Left ventricle myocardium superior (tissue), 1 donor: Measurements from ENCODE around the gene CEP131. TPM values are rescaled to one million over a fixed set of nuclear protein-coding genes. Genes with fewer than 3 reads are reported as not detected.
A peak's percentile ranks its signal among the peaks of the same experiment; 100 is the strongest.

Experiments used
- ATAC-seq: fragments of 200-7000 bp; cut with Tn5 transposase; one replicate; pipeline ENCODE4 v1.9.1; 2020; ENCODE audit warnings: mild to moderate bottlenecking, moderate library complexity
- DNase-seq: peaks from one replicate; pipeline ENCODE4 v3.0.0-alpha.2; 2020
- intact Hi-C: fragments of 100-400 bp; cut with micrococcal nuclease; formaldehyde crosslinking; loops from one replicate; pipeline ENCODE4 v1.11.0; 2022
- total RNA-seq: library from RNA; stranded (reverse); fragmentation: NEBNext Ultra II Directional; extraction: Animal tissue kit (Norgen Biotek cat#: 25700); gene quantifications from one replicate; pipeline ENCODE4 v1.2.1, GENCODE V29; 2021
- donor health status: DM: no; HTN: yes; CAD: no; lungs with severe emphysema.

Gene CEP131
- total RNA-seq, 1 donor from 2014 or later: 13.6 TPM

DNA sequence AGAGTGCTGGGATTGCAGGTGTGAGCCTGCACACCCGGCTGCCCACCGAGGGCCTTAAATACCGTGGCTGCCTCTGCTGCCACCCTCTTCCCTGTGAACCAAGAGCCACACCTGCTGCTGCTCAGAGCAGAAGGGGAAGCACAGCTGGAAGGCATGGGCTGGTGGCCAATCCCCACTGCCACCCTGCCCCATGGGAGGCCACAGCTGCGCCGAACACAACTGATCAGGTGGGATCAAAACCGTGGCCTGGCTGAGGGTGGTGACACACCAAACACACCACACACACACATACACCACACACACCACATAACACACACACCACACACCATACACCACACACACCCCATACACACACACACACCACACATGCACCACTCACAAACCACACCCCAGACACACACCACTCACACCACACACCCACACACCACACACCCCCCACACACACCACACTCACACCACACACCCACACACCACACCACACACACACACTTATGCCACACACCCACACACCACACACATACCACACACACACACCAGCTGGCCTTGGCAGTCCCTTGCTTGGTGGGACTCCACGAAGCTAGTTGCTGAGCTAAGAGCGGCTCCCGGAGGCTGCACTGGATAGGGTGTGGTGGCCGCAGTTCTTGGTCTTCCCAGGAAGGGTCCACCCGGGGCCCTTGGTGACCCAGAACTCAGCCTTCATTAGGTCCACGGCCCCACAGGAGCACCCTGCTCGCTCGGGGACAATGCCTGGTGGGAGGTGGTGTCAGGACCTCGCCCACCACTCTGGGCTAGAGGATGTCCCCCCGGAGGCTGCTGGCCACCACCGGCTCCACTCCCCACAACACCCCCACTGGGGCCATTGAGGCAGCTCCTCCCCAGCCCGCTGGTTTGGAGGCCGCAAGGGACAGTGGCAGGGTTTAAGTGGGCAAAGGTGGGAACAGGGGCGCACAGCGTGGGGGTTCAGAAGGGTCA is 14.9 kb downstream of the CEP131 start:
- DNase-seq: no peak
- intact Hi-C loops: no loop called here
- ATAC-seq: no peak

DNA sequence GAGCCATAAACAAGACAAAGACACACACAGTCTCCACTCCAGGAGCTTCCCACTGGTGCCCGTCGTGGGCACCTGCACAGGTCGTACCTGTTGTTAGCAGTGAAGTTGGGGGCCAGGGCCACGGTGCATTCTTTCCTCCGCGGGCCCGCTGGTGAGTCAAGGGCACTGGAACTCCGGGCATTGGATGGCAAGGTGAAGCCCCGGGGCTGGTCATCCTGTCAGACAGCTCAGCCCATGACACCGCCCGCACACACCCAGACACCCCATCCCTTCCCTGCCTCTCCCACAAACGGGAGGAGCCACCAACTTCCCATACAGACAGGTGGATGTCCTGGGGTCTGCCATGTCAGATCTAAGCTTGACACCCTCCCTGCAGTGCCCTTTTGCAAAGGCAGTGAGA is 16.1 kb downstream of the CEP131 start:
- no peak for ATAC-seq
- no peak for DNase-seq
- intact Hi-C loops: no loop called here

DNA sequence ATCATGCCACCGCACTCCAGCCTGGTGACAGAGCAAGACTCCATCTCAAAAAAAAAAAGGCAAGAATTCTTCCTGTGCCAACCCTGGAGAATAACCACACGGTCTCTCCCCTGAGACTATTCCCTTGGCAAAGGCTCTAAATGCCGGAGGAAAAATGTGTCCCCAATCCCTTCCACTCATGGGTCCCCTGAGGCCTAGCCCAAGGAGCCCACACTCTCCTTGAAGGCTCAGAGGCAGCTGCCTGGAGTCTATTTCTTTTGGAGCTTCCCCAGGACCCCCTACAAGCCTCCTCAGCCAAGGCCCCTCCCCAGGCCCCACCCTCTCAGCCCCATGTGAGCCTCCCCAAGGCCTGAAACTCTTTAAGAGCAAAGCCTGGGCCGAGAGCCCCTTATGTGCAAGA is 16.6 kb downstream of the CEP131 start:
- no peak for ATAC-seq
- intact Hi-C loops: no loop called here
- no peak for DNase-seq

DNA sequence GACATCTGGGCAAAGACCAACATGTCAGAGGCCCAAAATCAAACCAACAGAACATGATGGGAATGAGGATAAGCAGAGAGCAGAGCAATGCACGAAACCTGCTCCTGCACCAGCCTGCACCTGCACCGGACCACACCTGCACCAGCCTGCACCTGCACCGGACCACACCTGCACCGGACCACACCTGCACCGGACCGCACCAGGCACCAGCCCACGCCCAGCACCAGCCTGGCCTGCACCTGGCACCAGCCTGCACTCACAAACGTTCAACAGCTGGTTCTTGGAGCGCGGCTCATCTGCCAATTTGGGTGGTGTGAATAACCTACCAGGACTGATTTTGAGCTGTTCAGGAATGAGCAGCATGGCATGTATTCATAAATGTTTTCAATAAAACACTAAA is 18.2 kb downstream of the CEP131 start:
- no peak for ATAC-seq
- DNase-seq: no peak
- intact Hi-C loops: no loop called here

DNA sequence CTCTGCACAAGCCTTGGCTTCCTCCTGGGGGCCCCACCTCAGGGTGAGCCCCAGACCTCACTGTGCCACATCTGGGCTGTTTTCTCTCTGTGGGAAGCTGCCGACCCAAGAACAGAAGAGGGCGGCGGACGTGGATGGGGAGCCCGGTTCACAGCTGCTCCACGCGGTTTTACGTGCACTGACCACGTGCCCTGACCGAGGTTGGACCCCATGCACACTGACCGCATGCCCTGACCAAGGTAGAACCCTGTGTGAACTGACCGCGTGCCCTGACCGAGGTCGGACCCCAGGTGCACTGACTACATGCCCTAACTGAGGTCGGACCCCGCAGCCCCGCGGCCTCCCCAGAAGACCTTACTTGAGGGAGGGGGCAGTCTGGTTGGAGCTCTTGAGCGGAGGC is 19.6 kb downstream of the CEP131 start:
- ATAC-seq: no peak
- no peak for DNase-seq
- intact Hi-C loops: no loop called here

DNA sequence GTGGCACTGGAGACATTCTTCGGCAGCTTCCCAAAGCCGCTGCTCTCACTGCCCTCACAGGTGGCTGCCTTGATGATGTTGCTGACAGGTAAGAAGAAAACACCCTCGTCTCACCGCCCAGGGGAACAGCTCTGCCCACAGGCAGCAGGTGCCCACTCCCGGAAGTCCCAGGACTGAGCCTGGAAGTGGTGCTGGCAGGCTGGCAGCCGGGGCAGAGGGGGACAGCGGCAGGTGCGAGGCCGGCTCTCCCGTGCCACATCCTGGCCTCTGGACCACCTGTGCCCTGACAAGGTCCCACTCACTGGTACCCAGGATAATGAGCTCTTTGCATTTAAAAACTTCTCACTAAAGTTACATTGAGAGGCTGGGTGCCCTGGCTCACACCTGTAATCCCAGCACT is 20.4 kb downstream of the CEP131 start:
- intact Hi-C loops: no loop called here
- no peak for DNase-seq
- ATAC-seq: no peak

DNA sequence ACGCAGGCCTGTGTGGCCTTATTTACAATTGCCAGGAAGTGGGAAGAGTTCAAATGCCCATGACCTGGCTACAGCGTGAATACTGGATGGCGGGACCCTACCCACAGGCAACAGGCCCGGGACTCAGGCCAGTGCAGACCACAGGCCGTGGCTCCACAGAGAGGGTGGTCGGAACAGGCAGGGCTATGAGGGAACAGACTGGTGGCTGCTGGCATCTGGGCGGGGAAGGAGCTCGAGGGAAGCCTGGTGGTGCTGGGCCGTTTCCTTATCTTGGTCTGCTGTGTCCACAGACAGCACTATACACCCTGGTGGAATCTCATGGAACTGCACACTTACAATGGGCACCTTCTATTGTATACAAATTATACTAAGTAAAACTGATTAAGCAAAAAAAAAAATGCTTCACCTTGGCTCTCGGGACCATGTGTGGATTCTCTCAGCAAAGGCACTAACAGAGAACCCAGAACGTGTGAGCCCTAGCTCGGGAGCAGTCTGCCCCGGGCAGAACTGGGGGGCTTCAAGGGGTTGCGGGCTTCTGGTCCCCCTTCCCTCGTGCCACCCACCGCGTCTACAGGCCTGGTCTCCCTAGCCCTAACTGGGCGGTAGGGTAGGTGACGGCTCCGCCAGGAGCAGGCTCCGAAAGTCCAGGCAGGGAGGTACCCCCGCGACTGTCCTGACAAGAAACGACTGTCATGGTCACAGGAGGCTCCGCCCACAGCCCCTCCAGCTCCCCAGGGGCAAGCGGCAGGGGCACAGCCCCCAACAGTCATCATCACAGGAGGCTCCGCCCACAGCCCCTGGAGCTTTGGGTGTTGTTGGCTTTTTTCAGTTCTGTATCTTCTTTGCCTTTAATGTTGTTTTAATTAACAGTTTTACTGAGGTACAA is 21.8 kb downstream of the CEP131 start:
- intact Hi-C loops: no loop called here
- DNase-seq: no peak
- ATAC-seq: peak; percentile 65

DNA sequence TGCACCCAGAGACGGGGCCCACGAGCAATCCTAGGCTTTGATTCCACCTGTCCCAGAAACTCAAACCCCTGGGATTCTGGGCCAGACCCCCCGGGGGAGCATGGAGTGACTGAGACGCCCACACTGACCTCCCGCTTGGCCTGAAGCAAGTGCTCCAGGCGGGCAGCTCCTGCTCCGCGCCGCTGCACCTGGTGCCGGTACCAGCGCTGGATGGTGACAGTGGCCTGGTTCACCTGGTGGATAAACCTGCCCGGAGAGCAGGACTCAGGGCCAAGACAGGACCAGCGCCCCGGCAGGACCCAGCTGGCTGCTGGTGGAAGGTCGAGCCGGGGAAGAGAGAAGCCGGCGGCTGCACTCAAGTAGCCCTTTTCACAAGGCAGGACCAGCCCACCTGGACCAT is 22.6 kb downstream of the CEP131 start:
- intact Hi-C loops: no loop called here
- DNase-seq (no peak), ATAC-seq (no peak)

DNA sequence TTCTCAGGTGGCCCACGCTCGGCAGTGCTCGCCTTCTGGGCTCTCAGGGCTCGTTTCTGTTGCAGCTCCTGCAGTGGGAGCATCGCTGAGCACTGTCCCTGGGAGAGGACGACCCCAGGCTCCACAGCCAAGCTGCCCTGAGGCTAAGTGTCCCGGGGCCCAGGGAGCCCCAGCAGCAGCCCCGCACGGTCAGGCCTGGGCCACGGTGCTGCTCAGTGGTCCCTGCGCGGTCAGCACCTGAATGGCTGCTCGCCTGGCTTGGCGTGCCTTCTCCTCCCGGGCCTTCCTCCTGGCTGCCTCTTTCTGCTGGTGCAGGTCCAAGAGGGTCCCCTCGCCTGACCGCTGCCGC is 23.3 kb downstream of the CEP131 start:
- DNase-seq: no peak
- intact Hi-C loops: no loop called here
- no peak for ATAC-seq

DNA sequence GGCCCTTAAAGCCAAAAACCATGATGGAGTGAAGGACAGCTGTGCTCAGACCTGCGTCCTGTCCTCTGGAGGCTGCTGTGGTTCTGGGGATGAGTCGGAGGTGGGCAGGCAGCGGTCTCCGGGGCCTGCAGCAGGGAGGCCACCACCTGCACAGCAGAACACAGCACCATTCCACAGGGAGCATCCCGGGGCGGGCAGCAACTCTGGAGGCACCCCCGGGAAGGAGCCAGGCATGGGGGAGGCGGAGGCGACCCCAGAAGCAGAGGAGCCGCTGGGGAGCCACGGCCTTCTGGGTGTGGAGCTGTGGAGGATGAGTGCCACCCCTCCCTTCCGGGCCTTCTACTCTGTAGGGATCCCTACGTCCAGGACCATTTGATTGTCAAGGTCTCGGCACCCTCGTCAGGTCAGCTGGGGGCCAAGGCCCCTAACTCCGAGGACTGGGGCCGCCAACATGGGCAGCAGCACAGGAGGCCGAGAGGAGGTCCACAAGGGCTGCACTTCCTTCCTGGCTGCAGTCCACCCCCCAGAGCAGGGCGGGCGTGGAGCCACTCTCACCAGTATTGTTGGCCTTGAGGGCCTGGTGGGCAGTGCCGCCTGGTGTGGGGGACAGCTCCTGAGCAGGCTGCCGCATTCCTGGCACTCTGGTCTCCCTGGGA is 23.8 kb downstream of the CEP131 start:
- ATAC-seq: no peak
- DNase-seq: no peak
- intact Hi-C loops: no loop called here

DNA sequence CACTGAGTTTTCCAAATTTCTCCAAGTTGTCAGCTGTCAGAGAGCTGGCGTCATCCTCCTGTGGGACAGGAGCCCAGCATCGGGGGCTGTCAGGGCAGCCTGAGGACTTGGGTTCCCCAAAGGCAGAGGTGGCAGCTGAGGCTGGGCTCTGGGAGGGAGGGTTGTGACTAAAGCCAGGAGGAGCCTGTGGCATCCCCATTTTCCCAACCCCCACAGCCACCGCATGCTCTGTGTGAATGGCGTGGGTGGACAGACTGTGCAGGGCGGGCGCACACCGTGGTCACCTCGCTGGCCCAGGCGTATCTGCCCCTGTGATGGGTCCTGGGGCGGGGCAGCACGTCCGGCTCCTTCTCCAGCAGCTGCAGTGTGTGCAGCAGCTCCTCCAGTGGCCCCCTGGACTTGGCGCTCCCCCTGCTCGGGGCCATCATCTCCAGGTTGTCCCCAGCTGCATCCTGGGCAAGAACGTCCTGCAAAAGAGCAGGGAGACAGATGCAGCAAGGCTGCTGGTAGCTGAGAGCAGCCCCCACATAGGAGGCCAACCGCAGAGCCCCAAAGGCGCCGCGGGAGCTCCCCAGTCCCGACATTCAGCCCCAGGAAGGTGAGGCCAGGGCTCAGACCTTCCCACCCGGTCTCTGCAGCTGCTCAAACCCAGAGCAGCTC is 24.8 kb downstream of the CEP131 start:
- DNase-seq (no peak), ATAC-seq (no peak)
- intact Hi-C loops: no loop called here

DNA sequence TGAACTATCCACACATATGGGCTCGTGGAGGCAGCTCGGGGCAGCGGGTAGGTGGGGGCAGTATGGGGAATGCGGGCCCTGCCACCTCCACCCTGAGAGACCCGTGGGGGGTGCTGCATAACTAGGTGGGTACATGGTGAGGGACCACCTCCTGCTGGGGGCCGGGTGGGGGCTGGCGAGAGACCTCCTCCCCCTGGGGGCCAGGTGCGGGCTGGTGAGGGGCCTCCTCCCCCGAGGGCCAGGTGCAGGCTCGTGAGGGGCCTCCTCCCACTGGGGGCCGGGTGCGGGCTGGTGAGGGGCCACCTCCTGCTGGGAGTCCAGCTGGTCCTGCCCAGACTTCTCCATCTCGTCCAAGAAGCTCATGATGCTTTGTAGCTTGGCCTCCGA is 25.4 kb downstream of the CEP131 start:
- DNase-seq: no peak
- intact Hi-C loops: no loop called here
- no peak for ATAC-seq

DNA sequence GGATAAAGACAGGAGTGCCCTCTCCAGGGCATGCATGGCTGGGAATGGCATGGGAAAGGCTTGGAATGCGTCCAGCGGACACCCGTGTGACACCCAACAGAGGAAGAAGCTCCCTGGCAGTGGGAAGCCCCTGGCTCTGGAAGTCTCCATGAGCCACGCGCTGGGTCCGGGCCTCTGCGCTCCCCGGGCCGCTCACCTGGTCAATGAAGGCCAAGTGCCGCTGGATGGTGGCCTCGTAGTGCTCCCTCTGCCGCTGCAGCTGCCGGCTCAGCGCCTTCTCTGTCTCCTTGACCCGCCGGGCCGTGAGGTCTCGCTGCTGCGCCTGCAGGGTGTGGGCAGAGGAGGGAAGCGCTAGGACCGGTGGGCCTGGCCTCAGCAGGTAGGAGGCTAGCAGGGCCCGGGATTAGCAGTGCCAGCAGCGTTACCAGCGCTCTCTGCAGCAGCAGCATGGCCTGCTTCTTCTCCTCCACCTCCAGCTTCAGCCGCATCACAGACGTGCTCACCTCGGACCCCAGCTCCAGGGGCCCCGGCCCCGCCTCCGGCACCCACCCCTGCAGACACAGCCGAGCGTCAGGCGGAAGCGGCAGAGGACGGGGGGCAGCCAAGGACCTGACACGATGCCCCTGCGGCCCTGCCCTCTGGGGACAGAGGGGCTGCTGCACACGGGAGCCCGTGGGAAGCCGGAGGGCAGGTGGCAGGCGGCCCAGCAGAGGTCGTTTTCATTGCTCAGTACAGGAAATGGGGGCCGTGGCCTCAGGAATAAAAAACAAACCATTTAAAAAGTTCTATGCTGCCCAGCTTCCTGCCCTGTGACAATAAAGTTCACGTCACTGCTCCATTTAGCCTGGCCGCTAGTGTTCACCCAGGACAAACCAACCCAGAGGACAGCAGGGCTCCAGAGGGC is 26.0 kb downstream of the CEP131 start:
- intact Hi-C loops: no loop called here
- ATAC-seq (no peak), DNase-seq (no peak)

DNA sequence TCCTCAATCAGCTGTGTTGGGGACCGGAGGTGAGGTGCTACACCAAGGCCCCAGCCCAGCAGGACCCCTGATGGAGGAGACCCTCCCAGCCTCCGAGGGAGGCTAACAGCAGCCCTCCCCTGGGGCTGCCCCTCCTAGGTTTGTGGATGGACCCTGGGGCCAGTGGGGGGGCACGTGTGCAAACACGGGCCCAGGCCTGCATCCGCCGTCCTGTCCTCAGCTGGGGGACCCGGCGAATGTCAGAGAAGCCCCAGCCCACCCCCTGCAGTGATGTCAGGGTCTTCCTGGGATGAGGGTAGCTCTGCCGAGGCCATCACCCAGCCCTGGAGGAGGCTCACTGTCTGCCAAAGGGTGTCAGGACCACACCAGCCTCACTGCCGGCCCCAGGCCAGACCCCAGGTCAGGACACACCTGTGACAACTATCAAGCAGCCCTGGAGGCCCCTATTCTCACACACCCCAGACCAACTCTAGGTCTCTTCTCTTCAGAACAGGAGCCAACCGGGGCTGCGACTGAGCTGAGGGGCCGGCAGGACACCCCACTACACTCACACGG is 26.7 kb downstream of the CEP131 start:
- DNase-seq (no peak), ATAC-seq (no peak)
- intact Hi-C loops: no loop called here

DNA sequence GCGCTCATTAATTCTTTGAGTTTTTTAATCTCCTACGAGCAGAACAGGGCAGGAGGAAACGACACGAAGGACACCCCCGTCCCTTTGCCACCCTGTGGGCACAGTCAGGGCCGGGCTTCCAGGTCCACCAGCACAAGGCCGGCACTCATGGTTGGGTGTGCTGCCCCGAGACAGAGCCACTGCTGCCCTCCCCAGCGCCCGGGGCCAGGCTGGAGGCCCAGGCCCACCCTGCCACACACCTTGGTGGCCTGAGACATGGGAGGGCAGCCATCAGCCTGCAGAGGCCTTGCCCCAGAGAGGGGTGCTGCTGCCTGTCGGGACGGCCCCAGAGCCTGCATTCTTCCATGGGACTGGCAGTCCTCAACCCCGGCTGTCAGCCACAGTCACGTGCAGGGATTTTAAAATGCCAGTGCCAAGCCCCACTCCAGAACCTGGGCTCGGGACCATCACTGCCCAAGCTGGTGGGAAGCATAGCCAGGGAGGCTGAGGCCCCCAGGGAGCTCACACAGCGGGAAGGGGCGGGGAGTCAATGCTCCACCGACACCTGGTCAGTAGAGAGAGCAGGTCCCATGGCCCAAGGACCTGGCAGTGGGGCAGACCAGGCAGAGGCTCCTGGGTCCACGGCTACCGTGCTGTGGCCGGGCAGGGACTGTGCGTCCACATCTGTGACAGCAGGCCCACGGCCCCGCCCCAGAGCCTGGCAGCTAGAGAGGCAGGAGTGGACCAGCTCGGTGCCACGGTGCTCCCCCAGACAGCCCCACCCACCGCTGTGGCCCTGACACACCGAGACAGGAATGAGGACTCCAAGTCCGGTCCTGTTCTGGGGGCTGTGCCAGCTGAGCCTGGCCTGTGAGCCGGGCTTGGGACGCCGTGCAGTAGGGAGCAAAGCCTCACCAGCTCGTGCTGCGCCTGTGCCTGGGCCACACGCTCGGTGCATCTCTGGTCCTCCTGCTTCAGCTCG is 27.5 kb downstream of the CEP131 start:
- intact Hi-C loops: no loop called here
- DNase-seq: peak; percentile 88
- ATAC-seq: peak; percentile 92

DNA sequence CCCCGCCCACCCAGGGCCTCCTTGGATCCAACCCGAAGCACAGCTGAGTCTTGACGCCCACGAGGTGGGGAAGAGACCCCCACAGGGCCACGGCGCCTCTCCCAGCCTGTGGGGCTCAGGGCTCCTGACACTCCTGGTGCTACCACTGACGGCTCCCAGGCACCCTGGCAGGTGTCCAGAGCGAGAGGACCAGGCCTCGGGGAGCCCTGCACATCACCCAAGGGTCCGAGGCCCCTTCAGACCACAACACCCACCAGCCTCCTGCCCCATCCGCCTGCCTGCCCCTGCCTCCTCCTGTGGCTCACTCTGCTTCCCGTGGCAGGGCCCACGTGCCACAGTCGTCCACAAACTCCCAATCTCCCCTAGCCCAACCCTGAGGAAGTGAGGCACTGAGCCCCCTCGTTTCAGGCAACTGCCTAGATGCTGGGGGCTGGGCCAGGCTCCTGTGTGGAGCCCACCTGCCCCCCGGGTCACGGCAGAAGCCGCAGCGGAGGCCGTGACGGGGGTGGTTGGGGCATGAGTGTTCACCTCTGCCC is 28.5 kb downstream of the CEP131 start:
- DNase-seq (no peak), ATAC-seq (no peak)
- intact Hi-C loops: no loop called here
